ENCODE measurements around the gene GDI1.

- TF ChIP-seq EP300 (IDR thresholded peaks at IDR 0.05) (no peak), CTCF (IDR thresholded peaks at IDR 0.05) (no peak), POLR2A (IDR thresholded peaks at IDR 0.05) (no peak)
These were observed 6.5 kb downstream of the GDI1 start for GRCh38 chrX:154443479-154443910.

Measured in stomach (tissue), 4 donors.